Neural progenitor cell (in vitro differentiated cells): ENCODE data around the gene NCOA6. TPM values are rescaled to one million over a fixed set of nuclear protein-coding genes. Genes with fewer than 3 reads are reported as not detected.

Experiments used
- DNase-seq: peaks from one replicate; pipeline ENCODE4 v3.0.0-alpha.2; 2016; ENCODE audit warnings: low spot score
- H2AFZ ChIP-seq: fragments of 200-600 bp; sonication (generic); replicated peaks from 2 replicates; pipeline ENCODE4 v1.6.1; 2016; ENCODE audit warnings: antibody characterized with exemption
- H3F3A ChIP-seq: fragments of 200-600 bp; sonication (generic); 2 replicates; pipeline ENCODE4 v1.6.1; 2016; ENCODE audit warnings: antibody characterized with exemption, low read depth
- H3K27ac ChIP-seq: fragments of 200-600 bp; sonication (generic); 2 replicates; pipeline ENCODE4 v1.5.1; 2016; ENCODE audit warnings: mild to moderate bottlenecking
- H3K27me3 ChIP-seq: fragments of 200-600 bp; sonication (generic); 2 replicates; pipeline ENCODE4 v1.6.1; 2016; ENCODE audit warnings: mild to moderate bottlenecking, moderate library complexity
- H3K36me3 ChIP-seq: fragments of 200-600 bp; sonication (generic); 2 replicates; pipeline ENCODE4 v1.5.1; 2016
- H3K4me1 ChIP-seq: fragments of 200-600 bp; sonication (generic); 2 replicates; pipeline ENCODE4 v1.6.1; 2016; ENCODE audit warnings: mixed run types
- H3K4me2 ChIP-seq: fragments of 200-600 bp; sonication (generic); 2 replicates; pipeline ENCODE4 v1.6.1; 2016
- H3K4me3 ChIP-seq: fragments of 200-600 bp; sonication (generic); 2 replicates; pipeline ENCODE4 v1.5.1; 2016
- H3K79me2 ChIP-seq: fragments of 200-600 bp; sonication (generic); 2 replicates; pipeline ENCODE4 v1.6.1; 2016; ENCODE audit warnings: low read depth
- H3K9ac ChIP-seq: fragments of 200-600 bp; sonication (generic); 2 replicates; pipeline ENCODE4 v1.6.1; 2016
- H3K9me3 ChIP-seq: fragments of 200-600 bp; sonication (generic); 2 replicates; pipeline ENCODE4 v1.5.1; 2016; ENCODE audit warnings: low read depth
- H4K20me1 ChIP-seq: fragments of 200-600 bp; sonication (generic); 2 replicates; pipeline ENCODE4 v1.6.1; 2016; ENCODE audit warnings: low read depth
- H3K27ac Mint-ChIP-seq: 3 replicates; pipeline ENCODE4 v1.8.0; 2021; ENCODE audit warnings: mixed read lengths
- H3K27me3 Mint-ChIP-seq: 2 replicates; pipeline ENCODE4 v1.8.0; 2022; ENCODE audit warnings: low read depth, mild to moderate bottlenecking, inconsistent platforms, moderate library complexity, mixed read lengths; ENCODE audit not compliant: insufficient read depth
- H3K36me3 Mint-ChIP-seq: 3 replicates; pipeline ENCODE4 v1.8.0; 2021; ENCODE audit warnings: mixed read lengths
- H3K4me1 Mint-ChIP-seq: 3 replicates; pipeline ENCODE4 v1.8.0; 2021; ENCODE audit warnings: mixed read lengths
- H3K4me3 Mint-ChIP-seq: 3 replicates; pipeline ENCODE4 v1.8.0; 2021; ENCODE audit warnings: mild to moderate bottlenecking, moderate library complexity, mixed read lengths
- H3K9me3 Mint-ChIP-seq: 3 replicates; pipeline ENCODE4 v1.8.0; 2020; ENCODE audit warnings: mixed read lengths
- EZH2 ChIP-seq: fragments of 200-600 bp; sonication (generic); IDR thresholded peaks from 2 replicates; pipeline ENCODE4 v1.6.1; 2017; ENCODE audit warnings: antibody characterized with exemption, mild to moderate bottlenecking, moderate library complexity
- EZH2phosphoT487 ChIP-seq: fragments of 200-600 bp; sonication (generic); IDR thresholded peaks from 2 replicates; pipeline ENCODE4 v1.6.1; 2017; ENCODE audit warnings: antibody characterized with exemption
- total RNA-seq: library from RNA; depleted of rRNA; stranded (reverse); fragments of >200 nt; gene quantifications from 2 replicates; pipeline ENCODE4 v1.2.3, GENCODE V29; 2015; ENCODE audit warnings: low replicate concordance
- TF ChIP-seq, protein P1 (sequence below): fragments of 200-600 bp; sonication (generic); IDR thresholded peaks from 2 replicates; pipeline ENCODE4 v1.5.1; 2017; ENCODE audit warnings: antibody characterized with exemption, mild to moderate bottlenecking

The NCOA6 gene
- total RNA-seq, 1 donor from 2014 or later: 14.3 TPM

DNA sequence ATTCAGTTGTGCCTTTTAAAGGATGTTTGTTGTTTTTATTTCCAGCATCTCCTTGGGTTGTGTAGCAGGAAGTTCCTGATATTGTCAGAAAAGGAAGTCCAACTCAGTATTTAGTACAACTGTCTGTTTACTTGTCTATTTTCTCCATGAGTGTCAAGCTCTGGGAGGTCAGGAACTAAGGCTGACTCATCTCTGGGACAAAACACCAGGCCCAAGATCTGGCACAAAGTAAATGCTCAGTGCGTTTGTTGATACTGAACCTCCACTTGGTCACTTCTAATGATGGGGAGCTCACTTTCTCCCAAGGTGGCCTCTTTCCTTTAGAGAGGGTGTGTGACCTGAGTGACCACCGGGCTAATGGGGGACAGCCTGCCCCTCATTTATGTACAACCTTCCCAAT is 136.0 kb downstream of the NCOA6 start:
- Histone ChIP-seq H3K4me2 (no peak overlapping the region), H3K27me3 (no peaks in the 10 kb centered on the region), H3K9me3 (no peaks in the 10 kb centered on the region), H3F3A (no peaks in the 10 kb centered on the region), H3K36me3 (no peaks in the 10 kb centered on the region), H3K79me2 (no peaks in the 10 kb centered on the region), H3K27ac (no peak overlapping the region), H3K4me3 (no peak overlapping the region), H4K20me1 (no peaks in the 10 kb centered on the region), H3K4me1 (no peaks in the 10 kb centered on the region), H3K9ac (no peak overlapping the region), H2AFZ (no peak overlapping the region)
- TF ChIP-seq, protein P1, sequence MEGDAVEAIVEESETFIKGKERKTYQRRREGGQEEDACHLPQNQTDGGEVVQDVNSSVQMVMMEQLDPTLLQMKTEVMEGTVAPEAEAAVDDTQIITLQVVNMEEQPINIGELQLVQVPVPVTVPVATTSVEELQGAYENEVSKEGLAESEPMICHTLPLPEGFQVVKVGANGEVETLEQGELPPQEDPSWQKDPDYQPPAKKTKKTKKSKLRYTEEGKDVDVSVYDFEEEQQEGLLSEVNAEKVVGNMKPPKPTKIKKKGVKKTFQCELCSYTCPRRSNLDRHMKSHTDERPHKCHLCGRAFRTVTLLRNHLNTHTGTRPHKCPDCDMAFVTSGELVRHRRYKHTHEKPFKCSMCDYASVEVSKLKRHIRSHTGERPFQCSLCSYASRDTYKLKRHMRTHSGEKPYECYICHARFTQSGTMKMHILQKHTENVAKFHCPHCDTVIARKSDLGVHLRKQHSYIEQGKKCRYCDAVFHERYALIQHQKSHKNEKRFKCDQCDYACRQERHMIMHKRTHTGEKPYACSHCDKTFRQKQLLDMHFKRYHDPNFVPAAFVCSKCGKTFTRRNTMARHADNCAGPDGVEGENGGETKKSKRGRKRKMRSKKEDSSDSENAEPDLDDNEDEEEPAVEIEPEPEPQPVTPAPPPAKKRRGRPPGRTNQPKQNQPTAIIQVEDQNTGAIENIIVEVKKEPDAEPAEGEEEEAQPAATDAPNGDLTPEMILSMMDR: no peak
- TF ChIP-seq EZH2 (no peak), EZH2phosphoT487 (no peak)
- Mint-ChIP-seq H3K4me1 (no peaks in the 10 kb centered on the region), H3K27me3 (no peaks in the 10 kb centered on the region), H3K9me3 (no peaks in the 10 kb centered on the region), H3K36me3 (no peaks in the 10 kb centered on the region), H3K27ac (no peak overlapping the region), H3K4me3 (no peak overlapping the region)
- no peak for DNase-seq

DNA sequence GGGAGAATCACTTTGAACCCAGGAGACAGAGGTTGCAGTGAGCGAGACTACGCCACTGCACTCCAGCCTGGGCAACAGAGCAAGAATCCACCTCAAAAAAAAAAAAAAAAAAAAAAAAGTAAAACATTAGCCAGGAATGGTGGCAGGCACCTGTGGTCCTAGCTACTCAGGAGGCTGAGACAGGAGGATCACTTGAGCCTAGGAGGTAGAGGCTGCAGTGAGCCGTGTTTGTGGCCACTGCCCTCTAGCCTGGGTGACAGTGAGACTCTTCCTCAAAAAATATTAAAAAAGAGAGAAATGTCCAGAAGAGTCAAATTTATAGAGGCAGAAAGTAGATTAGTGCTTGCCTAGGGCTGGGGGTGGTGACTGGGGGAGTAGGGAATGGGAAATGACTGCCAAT is 141.8 kb downstream of the NCOA6 start:
- H3K4me2 ChIP-seq: no peak overlapping the region
- H3K27ac Mint-ChIP-seq: no peak overlapping the region
- H4K20me1 ChIP-seq: no peaks in the 10 kb centered on the region
- H2AFZ ChIP-seq: no peak overlapping the region
- TF ChIP-seq, protein P1: no peak
- TF ChIP-seq EZH2phosphoT487 (no peak), EZH2 (no peak)
- no peak overlapping the region for H3K4me3 Mint-ChIP-seq
- no peak overlapping the region for H3K9ac ChIP-seq
- no peak for DNase-seq
- H3K27me3 Mint-ChIP-seq: no peaks in the 10 kb centered on the region
- no peaks in the 10 kb centered on the region for H3K4me1 ChIP-seq
- no peak overlapping the region for H3K4me3 ChIP-seq
- H3K9me3 Mint-ChIP-seq: no peaks in the 10 kb centered on the region
- no peaks in the 10 kb centered on the region for H3K9me3 ChIP-seq
- no peaks in the 10 kb centered on the region for H3K4me1 Mint-ChIP-seq
- no peaks in the 10 kb centered on the region for H3K79me2 ChIP-seq
- no peaks in the 10 kb centered on the region for H3K36me3 ChIP-seq
- no peaks in the 10 kb centered on the region for H3K36me3 Mint-ChIP-seq
- H3K27me3 ChIP-seq: no peaks in the 10 kb centered on the region
- no peaks in the 10 kb centered on the region for H3F3A ChIP-seq
- no peak overlapping the region for H3K27ac ChIP-seq

DNA sequence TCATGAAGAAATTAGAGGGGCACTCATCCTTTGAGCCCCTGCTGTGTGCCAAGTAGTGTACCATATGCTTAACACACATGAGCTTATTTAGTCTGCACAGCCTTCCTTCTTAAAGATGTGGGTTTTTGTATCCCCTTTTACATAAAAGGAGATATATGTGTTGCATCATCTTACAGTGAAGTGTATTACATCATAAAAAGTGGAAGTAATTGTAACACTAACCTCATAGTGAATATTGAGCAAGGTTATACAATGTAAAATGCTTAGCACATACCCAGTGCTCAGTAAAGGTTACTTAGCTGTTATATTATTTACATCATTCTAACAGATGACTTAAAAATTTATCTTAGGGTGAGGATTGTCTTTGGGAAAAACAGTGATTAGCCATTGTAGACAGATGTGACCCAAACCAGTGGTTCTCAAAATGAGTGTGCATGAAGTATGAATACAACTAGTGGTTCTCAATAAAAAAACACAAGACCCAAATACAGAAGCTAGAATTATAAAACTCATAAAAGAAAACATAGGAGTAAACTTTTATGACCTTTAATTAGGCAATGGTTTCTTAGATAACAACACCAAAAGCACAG is 144.8 kb downstream of the NCOA6 start:
- Histone ChIP-seq H3K4me3 (no peak overlapping the region), H3K27me3 (no peaks in the 10 kb centered on the region), H2AFZ (no peak overlapping the region), H3K79me2 (peaks cover 7% of the 10 kb centered on the region), H3K36me3 (no peaks in the 10 kb centered on the region), H3K27ac (no peak overlapping the region), H3F3A (peaks cover 16% of the 10 kb centered on the region), H3K4me2 (no peak overlapping the region), H3K9ac (no peak overlapping the region), H3K9me3 (no peaks in the 10 kb centered on the region), H4K20me1 (no peaks in the 10 kb centered on the region), H3K4me1 (peaks cover 4% of the 10 kb centered on the region)
- H3K4me1 Mint-ChIP-seq: peaks cover 7% of the 10 kb centered on the region
- H3K9me3 Mint-ChIP-seq: no peaks in the 10 kb centered on the region
- no peak for DNase-seq
- TF ChIP-seq EZH2 (no peak), EZH2phosphoT487 (no peak)
- TF ChIP-seq, protein P1: no peak
- no peak overlapping the region for H3K27ac Mint-ChIP-seq
- no peaks in the 10 kb centered on the region for H3K36me3 Mint-ChIP-seq
- peaks cover 5% of the 10 kb centered on the region for H3K27me3 Mint-ChIP-seq
- no peak overlapping the region for H3K4me3 Mint-ChIP-seq
